Neural progenitor cell (in vitro differentiated cells): ENCODE data around the gene ZNF326. TPM values are rescaled to one million over a fixed set of nuclear protein-coding genes. Genes with fewer than 3 reads are reported as not detected.

Experiments
- DNase-seq: peaks from one replicate; pipeline ENCODE4 v3.0.0-alpha.2; 2016; ENCODE audit warnings: low spot score
- H2AFZ ChIP-seq: fragments of 200-600 bp; sonication (generic); replicated peaks from 2 replicates; pipeline ENCODE4 v1.6.1; 2016; ENCODE audit warnings: antibody characterized with exemption
- H3F3A ChIP-seq: fragments of 200-600 bp; sonication (generic); 2 replicates; pipeline ENCODE4 v1.6.1; 2016; ENCODE audit warnings: antibody characterized with exemption, low read depth
- H3K27ac ChIP-seq: fragments of 200-600 bp; sonication (generic); 2 replicates; pipeline ENCODE4 v1.5.1; 2016; ENCODE audit warnings: mild to moderate bottlenecking
- H3K27me3 ChIP-seq: fragments of 200-600 bp; sonication (generic); 2 replicates; pipeline ENCODE4 v1.6.1; 2016; ENCODE audit warnings: mild to moderate bottlenecking, moderate library complexity
- H3K36me3 ChIP-seq: fragments of 200-600 bp; sonication (generic); 2 replicates; pipeline ENCODE4 v1.5.1; 2016
- H3K4me1 ChIP-seq: fragments of 200-600 bp; sonication (generic); 2 replicates; pipeline ENCODE4 v1.6.1; 2016; ENCODE audit warnings: mixed run types
- H3K4me2 ChIP-seq: fragments of 200-600 bp; sonication (generic); 2 replicates; pipeline ENCODE4 v1.6.1; 2016
- H3K4me3 ChIP-seq: fragments of 200-600 bp; sonication (generic); 2 replicates; pipeline ENCODE4 v1.5.1; 2016
- H3K79me2 ChIP-seq: fragments of 200-600 bp; sonication (generic); 2 replicates; pipeline ENCODE4 v1.6.1; 2016; ENCODE audit warnings: low read depth
- H3K9ac ChIP-seq: fragments of 200-600 bp; sonication (generic); 2 replicates; pipeline ENCODE4 v1.6.1; 2016
- H3K9me3 ChIP-seq: fragments of 200-600 bp; sonication (generic); 2 replicates; pipeline ENCODE4 v1.5.1; 2016; ENCODE audit warnings: low read depth
- H4K20me1 ChIP-seq: fragments of 200-600 bp; sonication (generic); 2 replicates; pipeline ENCODE4 v1.6.1; 2016; ENCODE audit warnings: low read depth
- H3K27ac Mint-ChIP-seq: 3 replicates; pipeline ENCODE4 v1.8.0; 2021; ENCODE audit warnings: mixed read lengths
- H3K27me3 Mint-ChIP-seq: 2 replicates; pipeline ENCODE4 v1.8.0; 2022; ENCODE audit warnings: low read depth, mild to moderate bottlenecking, inconsistent platforms, moderate library complexity, mixed read lengths; ENCODE audit not compliant: insufficient read depth
- H3K36me3 Mint-ChIP-seq: 3 replicates; pipeline ENCODE4 v1.8.0; 2021; ENCODE audit warnings: mixed read lengths
- H3K4me1 Mint-ChIP-seq: 3 replicates; pipeline ENCODE4 v1.8.0; 2021; ENCODE audit warnings: mixed read lengths
- H3K4me3 Mint-ChIP-seq: 3 replicates; pipeline ENCODE4 v1.8.0; 2021; ENCODE audit warnings: mild to moderate bottlenecking, moderate library complexity, mixed read lengths
- H3K9me3 Mint-ChIP-seq: 3 replicates; pipeline ENCODE4 v1.8.0; 2020; ENCODE audit warnings: mixed read lengths
- CTCF ChIP-seq: fragments of 200-600 bp; sonication (generic); IDR thresholded peaks from 2 replicates; pipeline ENCODE4 v1.5.1; 2017; ENCODE audit warnings: antibody characterized with exemption, mild to moderate bottlenecking
- EZH2 ChIP-seq: fragments of 200-600 bp; sonication (generic); IDR thresholded peaks from 2 replicates; pipeline ENCODE4 v1.6.1; 2017; ENCODE audit warnings: antibody characterized with exemption, mild to moderate bottlenecking, moderate library complexity
- EZH2phosphoT487 ChIP-seq: fragments of 200-600 bp; sonication (generic); IDR thresholded peaks from 2 replicates; pipeline ENCODE4 v1.6.1; 2017; ENCODE audit warnings: antibody characterized with exemption
- total RNA-seq: library from RNA; depleted of rRNA; stranded (reverse); fragments of >200 nt; gene quantifications from 2 replicates; pipeline ENCODE4 v1.2.3, GENCODE V29; 2015; ENCODE audit warnings: low replicate concordance

Gene ZNF326
- total RNA-seq, 1 donor from 2014 or later = 45.0 TPM

- Histone ChIP-seq H3K4me3 (no peak overlapping the region), H3K27ac (no peak overlapping the region), H3K4me2 (no peak overlapping the region), H3K79me2 (peaks cover 100% of the 10 kb centered on the region), H2AFZ (no peak overlapping the region), H4K20me1 (peaks cover 98% of the 10 kb centered on the region), H3K27me3 (no peaks in the 10 kb centered on the region), H3F3A (peaks cover 14% of the 10 kb centered on the region), H3K4me1 (peaks cover 22% of the 10 kb centered on the region), H3K9ac (no peak overlapping the region), H3K36me3 (peaks cover 26% of the 10 kb centered on the region), H3K9me3 (no peaks in the 10 kb centered on the region)
- no peak for DNase-seq
- no peaks in the 10 kb centered on the region for H3K9me3 Mint-ChIP-seq
- no peak overlapping the region for H3K4me3 Mint-ChIP-seq
- H3K4me1 Mint-ChIP-seq = peaks cover 30% of the 10 kb centered on the region
- TF ChIP-seq EZH2phosphoT487 = no peak
- TF ChIP-seq CTCF = peak; percentile 33
- no peak overlapping the region for H3K27ac Mint-ChIP-seq
- H3K36me3 Mint-ChIP-seq = peaks cover 34% of the 10 kb centered on the region
- peaks cover 2% of the 10 kb centered on the region for H3K27me3 Mint-ChIP-seq
These were observed 6.2 kb downstream of the ZNF326 start for GRCh38 chr1:90000934-90001676.

DNA sequence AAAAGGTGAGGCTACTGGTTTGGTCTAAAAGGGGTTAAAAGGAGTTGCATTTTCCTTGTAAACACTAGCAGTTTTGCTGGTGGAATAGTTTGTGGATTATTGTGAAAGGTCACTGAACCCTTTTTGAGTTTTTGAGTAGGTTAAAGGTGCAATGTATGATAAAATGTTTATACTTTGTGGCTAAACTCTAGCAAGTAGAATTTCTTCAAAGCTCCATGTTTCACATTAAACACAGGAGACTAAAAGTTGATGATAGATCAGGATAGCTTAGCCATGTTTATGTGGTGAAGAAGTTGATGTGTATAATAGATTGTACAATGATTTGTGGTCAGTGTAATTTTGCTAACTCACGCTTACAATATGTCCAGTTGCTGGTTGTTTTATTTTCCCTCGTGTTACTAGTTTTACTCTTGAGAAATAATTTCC, 13.1 kb downstream of the ZNF326 start:
- Mint-ChIP-seq H3K27ac (no peak overlapping the region), H3K27me3 (no peaks in the 10 kb centered on the region), H3K36me3 (peaks cover 40% of the 10 kb centered on the region), H3K4me1 (no peaks in the 10 kb centered on the region), H3K4me3 (no peak overlapping the region), H3K9me3 (no peaks in the 10 kb centered on the region)
- Histone ChIP-seq H3K4me2 (no peak overlapping the region), H3K4me3 (no peak overlapping the region), H3K79me2 (peaks cover 82% of the 10 kb centered on the region), H3F3A (peaks cover 8% of the 10 kb centered on the region), H3K4me1 (no peaks in the 10 kb centered on the region), H3K9me3 (no peaks in the 10 kb centered on the region), H3K9ac (no peak overlapping the region), H4K20me1 (peaks cover 79% of the 10 kb centered on the region), H2AFZ (no peak overlapping the region), H3K27me3 (no peaks in the 10 kb centered on the region), H3K36me3 (peaks cover 48% of the 10 kb centered on the region), H3K27ac (no peak overlapping the region)
- TF ChIP-seq EZH2 (no peak), EZH2phosphoT487 (no peak), CTCF (no peak)
- DNase-seq = no peak

DNA sequence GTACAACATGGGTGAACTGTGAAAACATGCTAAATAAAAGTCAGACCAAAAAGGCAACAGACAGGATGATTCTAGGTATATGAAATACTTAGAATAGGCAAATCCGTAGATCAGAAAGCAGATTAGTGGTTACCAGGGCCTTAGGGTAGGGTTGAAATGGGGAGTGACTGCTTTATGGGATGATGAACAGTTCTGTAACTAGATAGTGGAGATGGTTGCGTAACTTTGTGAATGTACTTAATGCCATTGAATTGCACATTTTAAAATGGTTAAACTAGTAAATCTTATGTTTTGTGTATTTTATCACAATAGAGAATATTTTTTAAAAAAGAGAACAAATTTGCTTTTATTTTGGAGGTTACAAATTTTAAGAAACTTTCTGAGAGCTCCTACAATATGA, 17.4 kb downstream of the ZNF326 start:
- Histone ChIP-seq H3K4me2 (no peak overlapping the region), H3K4me1 (no peaks in the 10 kb centered on the region), H3K27me3 (no peaks in the 10 kb centered on the region), H3K9ac (no peak overlapping the region), H3K4me3 (no peak overlapping the region), H4K20me1 (peaks cover 42% of the 10 kb centered on the region), H3K27ac (no peak overlapping the region), H2AFZ (no peak overlapping the region), H3F3A (peaks cover 3% of the 10 kb centered on the region), H3K36me3 (peaks cover 63% of the 10 kb centered on the region), H3K9me3 (no peaks in the 10 kb centered on the region), H3K79me2 (peaks cover 39% of the 10 kb centered on the region)
- Mint-ChIP-seq H3K9me3 (no peaks in the 10 kb centered on the region), H3K27me3 (peaks cover 3% of the 10 kb centered on the region), H3K27ac (no peak overlapping the region), H3K4me3 (no peak overlapping the region), H3K4me1 (no peaks in the 10 kb centered on the region), H3K36me3 (peaks cover 51% of the 10 kb centered on the region)
- TF ChIP-seq EZH2 = no peak
- no peak for TF ChIP-seq CTCF
- no peak for TF ChIP-seq EZH2phosphoT487
- no peak for DNase-seq
